PC-3 (cell line): Measurements from ENCODE around the gene PRKCQ. TPM values are rescaled to one million over a fixed set of nuclear protein-coding genes. Genes with fewer than 3 reads are reported as not detected.

Source experiments
- ATAC-seq: fragments of 200-7000 bp; cut with Tn5 transposase; 2 replicates; pipeline ENCODE4 v1.9.1; 2020; ENCODE audit warnings: mild to moderate bottlenecking, moderate library complexity
- BruUV-seq: library from RNA; stranded (reverse); fragments of 400-500 nt; replicated peaks from 2 replicates; lab custom pipeline; 2021; lab: Mats Ljungman, UMichigan
- CTCF ChIA-PET: fragments of 300-600 bp; sonication (Branson Sonifier 250); formaldehyde crosslinking; loops from one replicate; lab custom pipeline; 2022; ENCODE audit warnings: antibody characterized with exemption; lab: Charles Lee
- POLR2A ChIA-PET: fragments of 300-600 bp; sonication (Branson Sonifier 250); formaldehyde crosslinking; loops from one replicate; lab custom pipeline; 2022; ENCODE audit warnings: antibody characterized with exemption; ENCODE audit not compliant: unreplicated experiment; lab: Charles Lee
- DNase-seq: peaks from one replicate; pipeline ENCODE4 v3.0.0-alpha.2; 2015
- H2AFZ ChIP-seq: fragments of 300-600 bp; sonication (generic); 2 replicates; pipeline ENCODE4 v1.6.0; 2016; ENCODE audit warnings: antibody characterized with exemption, low read length
- H3F3A ChIP-seq: fragments of 300-600 bp; sonication (generic); one replicate; pipeline ENCODE4 v1.6.0; 2017; ENCODE audit warnings: antibody characterized with exemption, low read length, control low read depth, mild to moderate bottlenecking; ENCODE audit not compliant: unreplicated experiment
- H3K27ac ChIP-seq: fragments of 300-600 bp; sonication (generic); 2 replicates; pipeline ENCODE4 v1.5.1; 2016; ENCODE audit warnings: mild to moderate bottlenecking, low read length
- H3K27me3 ChIP-seq: fragments of 300-600 bp; sonication (generic); 2 replicates; pipeline ENCODE4 v1.6.1; 2016; ENCODE audit warnings: low read length, mixed read lengths
- H3K36me3 ChIP-seq: fragments of 300-600 bp; sonication (generic); 2 replicates; pipeline ENCODE4 v1.6.1; 2016; ENCODE audit warnings: low read depth, mixed run types, low read length, mixed read lengths
- H3K4me1 ChIP-seq: fragments of 300-600 bp; sonication (generic); 2 replicates; pipeline ENCODE4 v1.5.1; 2016; ENCODE audit warnings: low read length; ENCODE audit not compliant: insufficient read depth
- H3K4me2 ChIP-seq: fragments of 300-600 bp; sonication (generic); 2 replicates; pipeline ENCODE4 v1.6.0; 2016; ENCODE audit warnings: low read length
- H3K4me3 ChIP-seq: fragments of 300-600 bp; sonication (generic); 2 replicates; pipeline ENCODE4 v1.5.1; 2016; ENCODE audit warnings: mild to moderate bottlenecking, low read length, mixed read lengths
- H3K79me2 ChIP-seq: fragments of 300-600 bp; sonication (generic); 2 replicates; pipeline ENCODE4 v1.6.1; 2017; ENCODE audit warnings: low read length, mixed read lengths
- H3K9ac ChIP-seq: fragments of 300-600 bp; sonication (generic); 2 replicates; pipeline ENCODE4 v1.6.0; 2016; ENCODE audit warnings: mild to moderate bottlenecking, low read length
- H3K9me2 ChIP-seq: fragments of 300-600 bp; sonication (generic); replicated peaks from 2 replicates; pipeline ENCODE4 v1.6.1; 2016; ENCODE audit warnings: mixed run types, low read length, mixed read lengths
- H3K9me3 ChIP-seq: fragments of 300-600 bp; sonication (generic); 2 replicates; pipeline ENCODE4 v1.6.1; 2016; ENCODE audit warnings: low read length, mixed read lengths
- H4K20me1 ChIP-seq: fragments of 300-600 bp; sonication (generic); 2 replicates; pipeline ENCODE4 v1.6.1; 2016; ENCODE audit warnings: low read length, mixed read lengths
- EZH2 ChIP-seq: fragments of 300-600 bp; sonication (generic); IDR thresholded peaks from one replicate; pipeline ENCODE4 v1.6.1; 2017; ENCODE audit warnings: antibody characterized with exemption, mild to moderate bottlenecking, low read length; ENCODE audit not compliant: unreplicated experiment
- EZH2phosphoT487 ChIP-seq: fragments of 300-600 bp; sonication (generic); IDR thresholded peaks from 2 replicates; pipeline ENCODE4 v1.6.1; 2018; ENCODE audit warnings: mild to moderate bottlenecking, antibody characterized with exemption, low read length, borderline replicate concordance
- intact Hi-C: fragments of 100-400 bp; cut with micrococcal nuclease; formaldehyde crosslinking; loops from 2 replicates; pipeline ENCODE4 v1.9.0; 2023
- total RNA-seq: library from RNA; depleted of rRNA; stranded (reverse); fragments of >200 nt; gene quantifications from 2 replicates; pipeline ENCODE4 v1.2.3, GENCODE V29; 2014
- TF ChIP-seq, protein P1 (sequence below): fragments of 300-600 bp; sonication (generic); conservative IDR thresholded peaks from 2 replicates; pipeline ENCODE4 v1.5.1; 2017; ENCODE audit warnings: antibody characterized with exemption, low read depth, mild to moderate bottlenecking, low read length

Gene PRKCQ
- total RNA-seq, 1 experiment from 2014 or later, result not detected

DNA sequence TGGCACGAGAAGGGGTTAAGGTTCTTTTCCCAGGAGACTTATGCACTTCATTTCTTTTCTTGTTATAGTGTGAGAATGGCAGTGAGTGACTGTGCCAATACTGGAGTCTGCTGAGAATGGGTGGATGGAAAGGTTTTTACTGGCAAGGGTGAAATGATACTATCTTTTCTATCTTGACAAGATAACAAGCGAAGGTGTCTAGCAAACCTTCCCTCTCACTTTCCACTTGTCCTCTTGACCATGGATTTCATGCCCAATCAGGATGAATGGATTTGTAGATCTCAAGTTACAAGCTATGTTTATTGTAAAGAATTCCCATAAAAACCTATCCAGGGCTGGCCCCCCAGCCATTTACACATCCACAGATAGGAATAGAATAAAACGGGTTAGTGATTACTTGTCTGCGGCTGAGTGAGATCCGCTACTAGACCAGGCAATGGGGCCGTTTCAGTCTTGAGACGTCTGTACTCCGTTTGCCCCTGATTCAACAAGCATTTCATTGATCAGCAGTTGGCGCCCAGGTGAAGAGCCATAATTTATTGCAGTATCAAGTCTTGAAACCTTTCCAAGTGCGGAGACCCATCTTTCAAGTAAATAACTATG is 152.6 kb downstream of the PRKCQ start:
- Histone ChIP-seq H3K9me2 (no peaks in the 10 kb centered on the region), H3F3A (no peaks in the 10 kb centered on the region), H3K4me2 (no peak overlapping the region), H3K27me3 (peaks cover 58% of the 10 kb centered on the region), H3K27ac (no peak overlapping the region), H3K4me1 (no peaks in the 10 kb centered on the region), H3K36me3 (no peaks in the 10 kb centered on the region), H3K9ac (no peak overlapping the region), H3K9me3 (no peaks in the 10 kb centered on the region), H3K79me2 (no peaks in the 10 kb centered on the region), H4K20me1 (no peaks in the 10 kb centered on the region), H3K4me3 (no peak overlapping the region), H2AFZ (no peak overlapping the region)
- POLR2A ChIA-PET, result no interaction called here
- DNase-seq (no peak), ATAC-seq (no peak)
- no TSS peak for BruUV-seq
- TF ChIP-seq, protein P1, sequence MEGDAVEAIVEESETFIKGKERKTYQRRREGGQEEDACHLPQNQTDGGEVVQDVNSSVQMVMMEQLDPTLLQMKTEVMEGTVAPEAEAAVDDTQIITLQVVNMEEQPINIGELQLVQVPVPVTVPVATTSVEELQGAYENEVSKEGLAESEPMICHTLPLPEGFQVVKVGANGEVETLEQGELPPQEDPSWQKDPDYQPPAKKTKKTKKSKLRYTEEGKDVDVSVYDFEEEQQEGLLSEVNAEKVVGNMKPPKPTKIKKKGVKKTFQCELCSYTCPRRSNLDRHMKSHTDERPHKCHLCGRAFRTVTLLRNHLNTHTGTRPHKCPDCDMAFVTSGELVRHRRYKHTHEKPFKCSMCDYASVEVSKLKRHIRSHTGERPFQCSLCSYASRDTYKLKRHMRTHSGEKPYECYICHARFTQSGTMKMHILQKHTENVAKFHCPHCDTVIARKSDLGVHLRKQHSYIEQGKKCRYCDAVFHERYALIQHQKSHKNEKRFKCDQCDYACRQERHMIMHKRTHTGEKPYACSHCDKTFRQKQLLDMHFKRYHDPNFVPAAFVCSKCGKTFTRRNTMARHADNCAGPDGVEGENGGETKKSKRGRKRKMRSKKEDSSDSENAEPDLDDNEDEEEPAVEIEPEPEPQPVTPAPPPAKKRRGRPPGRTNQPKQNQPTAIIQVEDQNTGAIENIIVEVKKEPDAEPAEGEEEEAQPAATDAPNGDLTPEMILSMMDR, result no peak
- TF ChIP-seq EZH2 (no peak), EZH2phosphoT487 (no peak)
- CTCF ChIA-PET, result no interaction called here
- intact Hi-C loops, result no loop called here

DNA sequence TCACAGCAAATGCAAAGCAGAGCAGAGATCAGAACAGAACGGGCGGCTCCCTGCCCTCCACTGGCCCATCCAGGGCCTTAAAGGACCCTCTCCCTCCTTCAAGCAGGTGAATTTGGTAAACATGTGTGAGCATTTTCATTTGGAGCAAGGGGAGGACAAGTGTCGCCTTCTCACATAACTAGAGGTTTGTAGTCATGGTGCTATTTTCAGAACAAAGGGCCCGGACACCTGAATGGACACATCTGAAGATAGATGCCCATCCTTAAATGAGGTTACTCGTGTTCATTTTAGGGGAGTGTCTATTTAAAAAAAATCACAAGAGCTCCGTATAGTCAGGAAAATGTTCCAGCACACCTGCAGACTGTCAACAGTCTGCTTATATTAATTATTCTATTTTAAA is 153.8 kb downstream of the PRKCQ start:
- H3K9me2 ChIP-seq, result no peaks in the 10 kb centered on the region
- no peak overlapping the region for H3K4me3 ChIP-seq
- no peak overlapping the region for H3K27ac ChIP-seq
- ATAC-seq (no peak), DNase-seq (no peak)
- H3K27me3 ChIP-seq, result peaks cover 46% of the 10 kb centered on the region
- H3K9ac ChIP-seq, result no peak overlapping the region
- no peak overlapping the region for H3K4me2 ChIP-seq
- no peaks in the 10 kb centered on the region for H3K79me2 ChIP-seq
- no TSS peak for BruUV-seq
- POLR2A ChIA-PET, result no interaction called here
- no peak overlapping the region for H2AFZ ChIP-seq
- H3K4me1 ChIP-seq, result no peaks in the 10 kb centered on the region
- TF ChIP-seq EZH2, result no peak
- TF ChIP-seq, protein P1, result no peak
- TF ChIP-seq EZH2phosphoT487, result no peak
- intact Hi-C loops, result no loop called here
- no peaks in the 10 kb centered on the region for H3K9me3 ChIP-seq
- CTCF ChIA-PET, result no interaction called here
- no peaks in the 10 kb centered on the region for H4K20me1 ChIP-seq
- no peaks in the 10 kb centered on the region for H3F3A ChIP-seq
- H3K36me3 ChIP-seq, result no peaks in the 10 kb centered on the region

DNA sequence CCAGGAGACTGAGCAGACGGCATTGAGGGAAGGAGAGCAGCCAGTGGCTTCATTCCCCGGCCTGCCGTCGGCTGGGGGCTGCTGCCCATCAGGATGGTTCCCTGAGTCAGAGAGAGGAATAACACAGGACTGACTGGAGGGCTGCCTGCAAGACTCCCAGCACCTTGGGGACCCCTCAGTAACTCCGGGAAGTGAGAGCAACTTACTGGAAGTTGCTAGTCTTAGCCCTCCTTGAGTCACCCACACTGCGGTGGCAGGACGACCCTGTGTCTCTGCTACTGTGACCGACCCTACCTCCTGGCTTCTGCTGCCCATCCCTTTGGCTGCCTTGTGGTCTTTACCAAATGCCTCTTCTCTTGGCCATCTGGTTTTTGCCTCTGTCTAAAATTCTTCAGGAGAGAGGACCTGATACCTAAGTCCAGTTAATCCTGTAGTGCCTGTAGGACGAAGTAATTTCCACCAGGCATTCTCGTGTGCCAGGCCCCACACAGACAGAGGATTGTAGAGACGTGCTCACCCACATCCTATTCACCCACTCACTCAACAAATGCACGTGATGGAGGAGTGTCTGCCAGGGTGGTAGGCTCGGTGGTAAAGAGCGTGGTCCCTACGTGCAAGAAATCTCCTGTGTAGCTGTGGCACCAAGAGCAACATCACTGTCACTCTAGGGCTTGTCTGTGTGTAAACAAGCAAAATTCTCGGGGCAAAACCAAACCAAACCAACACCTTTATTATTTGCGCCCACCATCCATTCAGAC is 156.5 kb downstream of the PRKCQ start:
- ChIA-PET CTCF (no interaction called here), POLR2A (no interaction called here)
- Histone ChIP-seq H2AFZ (no peak overlapping the region), H3K4me3 (no peak overlapping the region), H3K9ac (no peak overlapping the region), H3K79me2 (no peaks in the 10 kb centered on the region), H3K27me3 (peaks cover 32% of the 10 kb centered on the region), H3K9me3 (no peaks in the 10 kb centered on the region), H3K4me1 (no peaks in the 10 kb centered on the region), H3K4me2 (no peak overlapping the region), H3K27ac (no peak overlapping the region), H3K36me3 (no peaks in the 10 kb centered on the region), H3F3A (no peaks in the 10 kb centered on the region), H4K20me1 (no peaks in the 10 kb centered on the region), H3K9me2 (no peaks in the 10 kb centered on the region)
- no peak for TF ChIP-seq EZH2
- TF ChIP-seq EZH2phosphoT487, result no peak
- TF ChIP-seq, protein P1, result no peak
- no TSS peak for BruUV-seq
- ATAC-seq (no peak), DNase-seq (no peak)
- intact Hi-C loops, result no loop called here
